GM21423 (cell line): Measurements from ENCODE around the gene COL23A1.

Source experiments
- ATAC-seq: cut with Tn5 transposase; IDR thresholded peaks from one replicate; pipeline ENCODE4 v1.9.1; 2021; ENCODE audit warnings: mild to moderate bottlenecking, moderate library complexity; ENCODE audit not compliant: unreplicated experiment

Gene COL23A1

GRCh38 chr5:178427576-178428197 is 162.5 kb downstream of the COL23A1 start:
- no peak for ATAC-seq

GRCh38 chr5:178426326-178427130 is 163.7 kb downstream of the COL23A1 start:
- no peak for ATAC-seq

- no peak for ATAC-seq
Measured at GRCh38 chr5:178425621-178426068, 164.5 kb downstream of the COL23A1 start.

GRCh38 chr5:178424810-178425177 is 165.4 kb downstream of the COL23A1 start:
- ATAC-seq: no peak

GRCh38 chr5:178423901-178424809 is 166.0 kb downstream of the COL23A1 start:
- no peak for ATAC-seq

- no peak for ATAC-seq
Measured at GRCh38 chr5:178423431-178423830, 166.8 kb downstream of the COL23A1 start.

GRCh38 chr5:178422400-178422775 is 167.8 kb downstream of the COL23A1 start:
- ATAC-seq: no peak

- ATAC-seq: no peak
Measured at GRCh38 chr5:178421699-178422399, 168.3 kb downstream of the COL23A1 start.

- no peak for ATAC-seq
Measured at GRCh38 chr5:178421128-178421527, 169.1 kb downstream of the COL23A1 start.

- no peak for ATAC-seq
Measured at GRCh38 chr5:178420354-178420781, 169.8 kb downstream of the COL23A1 start.

- no peak for ATAC-seq
Measured at GRCh38 chr5:178419651-178420050, 170.5 kb downstream of the COL23A1 start.

GRCh38 chr5:178419196-178419595 is 171.0 kb downstream of the COL23A1 start:
- ATAC-seq: no peak

- no peak for ATAC-seq
Measured at GRCh38 chr5:178418471-178419010, 171.7 kb downstream of the COL23A1 start.

- no peak for ATAC-seq
Measured at GRCh38 chr5:178418031-178418430, 172.2 kb downstream of the COL23A1 start.

GRCh38 chr5:178417391-178417811 is 172.8 kb downstream of the COL23A1 start:
- no peak for ATAC-seq

GRCh38 chr5:178416919-178417318 is 173.3 kb downstream of the COL23A1 start:
- no peak for ATAC-seq

- no peak for ATAC-seq
Measured at GRCh38 chr5:178416206-178416882, 173.8 kb downstream of the COL23A1 start.

GRCh38 chr5:178415353-178415752 is 174.8 kb downstream of the COL23A1 start:
- no peak for ATAC-seq

- no peak for ATAC-seq
Measured at GRCh38 chr5:178413988-178414387, 176.2 kb downstream of the COL23A1 start.

GRCh38 chr5:178411083-178411482 is 179.1 kb downstream of the COL23A1 start:
- no peak for ATAC-seq
